Fibroblast of lung (primary cell): Measurements from ENCODE around the gene NOL6.
"Not testable (repeated sequence)": the region's sequence is repeated elsewhere in the genome, so short reads cannot be mapped to it uniquely, and the experiment has no call there.

Experiments used
- CTCF ChIP-seq, 2 donors: IDR thresholded peaks in 1 of 2; conservative IDR thresholded peaks in 1 of 2; 1 replicate in 1 of 2; 2 replicates in 1 of 2; pipeline ENCODE4 v1.5.1; 2011 to 2012; ENCODE audit warnings: low read length in 2 of 2, control low read depth in 1 of 2, inconsistent platforms in 1 of 2, low read depth in 1 of 2, mild to moderate bottlenecking in 1 of 2
- EZH2 ChIP-seq: IDR thresholded peaks from 2 replicates; pipeline ENCODE4 v1.5.1; 2012; ENCODE audit warnings: low read length, control low read depth, mild to moderate bottlenecking; ENCODE audit errors: missing control alignments

GRCh38 chr9:33512535-33512934 is 38.8 kb upstream of the NOL6 start:
- TF ChIP-seq CTCF (conservative IDR thresholded peaks at IDR 0.05 in 1 of 2, IDR thresholded peaks at IDR 0.05 in 1 of 2; ENCODE audit: low read depth in 1 of 2, low read length in 2 of 2); EZH2: not testable (repeated sequence)
